Measurements from ENCODE around the gene GSX1.
"Not testable (repeated sequence)": the region's sequence is repeated elsewhere in the genome, so short reads cannot be mapped to it uniquely, and the experiment has no call there.

GSX1 gene

GRCh38 chr13:27794921-27795717 is 2.8 kb downstream of the GSX1 start:
- DNase-seq, result no peak

DNA sequence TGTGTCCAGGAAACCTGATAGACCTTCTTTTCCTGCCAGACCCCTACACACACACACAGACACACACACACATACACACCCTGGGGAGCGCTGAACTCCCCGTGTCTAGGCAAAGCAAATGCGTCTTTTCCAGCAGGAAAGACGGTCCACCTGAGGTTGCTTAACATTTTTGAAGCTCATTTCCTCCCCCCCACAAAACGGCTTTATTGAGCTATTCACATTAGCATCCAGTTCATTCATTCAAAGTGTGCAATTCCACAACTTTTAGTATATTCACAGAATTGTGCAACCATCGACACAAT is 3.4 kb downstream of the GSX1 start:
- no peak for DNase-seq

- no peak for DNase-seq
These were observed 4.4 kb downstream of the GSX1 start for GRCh38 chr13:27796544-27797227.

- DNase-seq, result no peak
These were observed 4.9 kb downstream of the GSX1 start for GRCh38 chr13:27797228-27797624.

- DNase-seq, result no peak
These were observed 14.6 kb downstream of the GSX1 start for GRCh38 chr13:27806744-27807387.

DNA sequence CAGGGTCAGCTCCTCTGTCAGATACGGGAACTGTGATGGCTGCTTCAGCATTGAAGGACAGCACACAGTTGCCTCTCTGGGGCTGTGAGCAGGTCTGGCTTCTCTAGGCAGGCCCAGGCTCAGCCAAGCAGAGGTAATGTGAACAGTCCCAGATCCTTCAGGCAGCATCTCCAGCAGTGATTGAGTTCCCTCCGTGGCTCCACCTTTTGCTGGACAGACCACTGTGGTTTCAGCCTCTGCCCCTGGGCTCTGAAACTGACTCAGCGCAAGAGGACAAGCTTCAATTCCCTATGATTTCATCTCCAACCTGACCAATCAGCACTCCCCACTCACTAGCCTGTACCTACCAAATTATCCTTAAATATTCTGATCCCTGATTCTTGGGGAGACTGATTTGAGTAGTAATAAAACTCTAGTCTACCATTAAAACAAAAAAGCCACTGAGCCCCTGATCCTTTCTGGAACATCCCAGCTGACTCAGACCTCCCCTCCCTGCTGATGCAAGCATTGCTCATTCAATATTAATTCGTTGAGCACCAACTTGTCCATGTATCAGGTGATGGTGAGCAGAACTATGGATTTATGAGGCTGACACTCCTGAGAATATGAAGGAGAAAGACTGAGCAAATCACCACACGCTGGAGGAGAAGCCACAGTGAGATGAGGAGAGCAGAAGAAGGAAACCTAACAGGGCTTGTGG is 16.7 kb downstream of the GSX1 start:
- DNase-seq, result no peak

GRCh38 chr13:27810009-27810408 is 17.7 kb downstream of the GSX1 start:
- no peak for DNase-seq

- no peak for DNase-seq
These were observed 18.2 kb downstream of the GSX1 start for GRCh38 chr13:27810461-27810860.

DNA sequence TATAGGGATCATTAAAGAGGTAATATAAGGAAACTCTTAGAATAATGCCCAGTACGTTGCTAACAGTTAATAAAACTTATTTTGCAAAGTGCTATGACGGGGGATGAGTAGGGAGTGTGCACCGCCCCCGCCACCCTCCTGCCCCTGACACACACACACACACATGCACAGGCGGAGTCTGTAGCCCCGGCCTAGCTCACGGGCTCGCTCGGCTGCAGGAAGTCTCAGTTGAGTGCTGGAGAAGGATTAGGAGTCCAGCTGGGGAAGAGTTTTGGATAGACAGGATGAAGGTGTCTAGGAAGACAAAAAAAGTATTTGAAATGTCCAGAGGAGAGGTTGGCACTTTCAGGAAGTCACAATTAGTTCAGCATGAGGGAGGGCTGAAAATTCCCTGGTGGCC is 21.5 kb downstream of the GSX1 start:
- no peak for DNase-seq

GRCh38 chr13:27817832-27818231 is 25.5 kb downstream of the GSX1 start:
- not testable (repeated sequence) for DNase-seq

DNA sequence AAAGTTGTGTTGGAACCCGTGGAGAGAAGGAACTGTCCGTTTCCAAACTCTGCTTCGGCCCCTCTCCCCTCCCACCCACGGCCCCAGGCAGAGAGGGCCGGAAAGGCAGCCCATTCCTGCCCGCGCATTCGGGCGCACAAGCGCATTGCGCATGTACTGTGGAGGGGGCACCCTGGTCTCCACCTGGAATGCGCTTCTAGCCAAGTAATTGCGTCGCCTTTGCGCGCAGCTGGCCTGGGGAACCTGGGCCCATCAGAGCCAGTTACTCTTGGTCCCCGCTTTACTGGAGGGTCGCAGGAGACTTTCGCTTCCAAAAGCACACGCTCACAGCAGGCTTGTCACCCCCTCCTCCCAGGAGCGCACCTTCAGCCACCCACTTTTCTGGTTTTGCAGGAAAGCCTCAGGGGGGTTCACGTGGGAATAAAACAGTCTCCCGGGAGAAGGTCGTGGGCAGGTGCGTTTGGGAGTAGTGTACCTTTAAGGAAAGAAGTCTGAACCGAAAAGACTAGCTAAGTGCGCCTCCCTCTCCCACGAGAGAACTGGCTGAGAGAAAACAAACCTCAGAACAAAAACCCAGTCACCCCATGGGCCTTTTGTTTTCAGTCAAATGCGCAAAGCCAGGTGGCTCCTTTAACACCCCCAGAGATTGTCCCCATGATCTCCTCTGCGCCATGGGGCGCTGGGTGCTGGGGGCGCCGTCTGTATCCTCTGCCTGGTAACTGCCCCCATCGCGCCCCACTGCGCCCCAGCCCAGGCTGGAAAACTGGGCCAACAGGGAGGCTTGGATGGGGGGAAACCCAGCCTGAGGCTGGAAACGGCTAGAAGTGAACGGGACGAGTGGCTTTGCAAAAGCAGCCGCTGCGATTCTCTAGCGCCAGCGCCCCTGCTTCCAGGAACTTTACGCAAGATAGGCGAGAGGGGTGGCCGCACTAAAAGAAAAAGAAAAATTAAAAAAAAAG is 28.5 kb downstream of the GSX1 start:
- no peak for DNase-seq

GRCh38 chr13:27821566-27821965 is 29.3 kb downstream of the GSX1 start:
- no peak for DNase-seq

- no peak for DNase-seq
These were observed 30.1 kb downstream of the GSX1 start for GRCh38 chr13:27822258-27822872.

GRCh38 chr13:27822873-27823311 is 30.6 kb downstream of the GSX1 start:
- no peak for DNase-seq

DNA sequence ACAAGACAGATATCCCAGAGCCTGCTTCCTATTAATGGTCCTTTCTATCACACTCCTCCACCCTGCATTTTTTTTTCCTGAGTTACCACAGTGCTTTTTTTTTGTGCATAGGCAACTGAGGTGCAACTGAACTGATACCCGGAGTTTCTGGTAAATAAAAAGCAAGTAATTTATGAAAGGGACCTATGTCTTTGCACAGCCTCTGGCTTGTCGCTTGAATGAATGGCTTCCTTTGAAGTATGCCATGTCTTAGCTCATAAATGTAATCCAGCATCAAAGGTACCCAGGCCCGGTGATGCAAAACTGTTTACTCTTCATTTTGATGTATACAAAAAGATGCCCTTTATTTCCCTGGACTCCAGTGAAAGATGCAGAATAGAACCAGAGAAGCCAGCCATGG is 31.8 kb downstream of the GSX1 start:
- no peak for DNase-seq

DNA sequence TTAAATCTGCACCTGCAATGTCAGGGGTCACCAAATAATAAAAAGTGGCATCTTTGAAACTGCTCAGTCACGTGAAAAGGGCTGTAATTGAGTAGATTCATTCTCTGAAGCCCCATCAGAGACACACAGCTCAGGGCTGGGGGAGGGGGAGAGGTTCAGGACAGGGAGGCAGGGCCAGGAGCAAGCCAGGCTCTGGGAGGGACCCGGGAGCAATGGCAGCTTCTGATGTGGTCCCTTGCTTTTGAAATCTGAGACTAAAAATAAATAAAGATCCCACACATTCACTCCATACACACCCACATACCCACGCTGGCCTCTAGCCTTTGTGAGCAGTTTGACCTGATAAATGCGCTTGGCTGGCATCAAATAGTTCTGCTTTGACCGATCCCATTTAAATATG is 32.8 kb downstream of the GSX1 start:
- DNase-seq, result no peak

DNA sequence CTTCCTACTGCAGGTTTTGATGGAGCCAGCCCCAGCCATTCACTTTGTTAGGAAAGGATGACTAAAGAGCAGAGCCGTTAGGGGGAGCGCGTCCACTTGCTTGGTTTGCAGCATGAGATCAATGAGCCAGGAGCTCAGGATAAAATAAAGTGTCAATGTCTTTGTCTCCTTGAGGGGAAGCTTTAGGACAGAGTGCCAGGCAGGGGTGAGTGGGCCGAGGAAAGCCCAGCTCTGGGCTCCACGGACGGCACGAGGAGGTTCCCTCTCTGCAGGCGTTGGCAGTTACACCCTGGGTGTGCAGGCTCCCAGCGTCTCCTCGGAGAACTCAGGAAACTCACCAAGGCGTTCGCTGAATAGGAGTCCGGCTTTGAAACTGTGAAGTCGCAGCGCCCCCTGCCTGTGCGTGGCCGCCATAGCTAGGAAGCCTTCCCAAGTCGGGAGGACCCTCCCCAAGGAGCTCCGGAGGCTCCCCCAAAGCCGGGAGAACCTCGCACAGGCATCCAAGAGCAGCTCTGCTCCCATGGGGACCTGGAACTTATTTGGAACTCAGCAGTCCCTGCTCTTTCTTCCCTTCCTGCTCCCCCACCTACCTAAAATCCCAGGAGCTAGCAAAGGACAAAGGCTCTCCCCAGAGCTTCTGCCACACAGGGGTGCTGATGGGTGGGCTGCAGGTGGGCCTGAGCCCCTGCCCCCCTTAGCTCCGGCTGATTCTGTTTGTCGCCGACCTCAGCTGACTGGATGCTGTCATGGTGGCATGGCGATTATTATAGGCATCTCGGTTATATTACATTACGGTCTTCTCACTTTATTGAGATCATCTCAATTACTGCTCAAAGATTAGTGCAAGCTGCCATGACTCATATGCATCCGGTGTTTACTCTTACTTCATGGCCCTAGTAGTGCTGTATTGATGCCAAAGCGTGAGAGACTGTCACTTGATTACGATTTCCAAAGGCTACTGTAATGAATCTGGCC is 34.4 kb downstream of the GSX1 start:
- DNase-seq, result peak; percentile 83 to 89 (median 87)

- no peak for DNase-seq
These were observed 35.4 kb downstream of the GSX1 start for GRCh38 chr13:27827646-27828045.

DNA sequence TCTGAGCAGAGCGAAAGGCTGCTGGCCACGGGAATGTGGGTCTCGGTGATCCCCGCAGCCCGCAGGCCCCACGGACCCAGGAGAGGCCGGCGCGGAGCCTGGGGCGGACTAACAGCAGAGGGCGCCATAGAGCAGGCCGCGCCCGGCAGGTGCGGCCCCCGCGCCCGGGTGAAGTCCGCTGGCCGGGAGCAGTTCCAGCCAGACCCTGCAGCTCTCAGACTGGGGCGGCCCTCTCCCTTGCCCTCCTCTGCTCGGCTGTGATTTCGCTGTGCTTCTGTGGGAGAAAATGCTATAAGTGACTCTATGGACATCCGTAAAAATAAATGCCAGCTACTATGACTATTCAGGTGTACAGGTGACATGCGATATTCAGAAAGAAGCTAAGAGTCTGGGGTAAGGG is 37.7 kb downstream of the GSX1 start:
- DNase-seq, result peak; percentile 51 to 88 (median 69)

GRCh38 chr13:27833206-27833605 is 40.9 kb downstream of the GSX1 start:
- no peak for DNase-seq

GRCh38 chr13:27834095-27834494 is 41.8 kb downstream of the GSX1 start:
- no peak for DNase-seq

Measured in suppressor macrophage treated with lipopolysaccharide for 1 hour (primary cell).